HG03039 (cell line): Measurements from ENCODE around the gene GRIK2.
A peak's percentile ranks its signal among the peaks of the same experiment; 100 is the strongest.

Experiments used
- ATAC-seq: cut with Tn5 transposase; IDR thresholded peaks from one replicate; pipeline ENCODE4 v1.9.1; 2021; ENCODE audit warnings: mild to moderate bottlenecking, moderate library complexity; ENCODE audit not compliant: unreplicated experiment

Gene GRIK2

GRCh38 chr6:101770116-101770515, 376.6 kb downstream of the GRIK2 start:
- no peak for ATAC-seq

GRCh38 chr6:101776919-101777350, 383.4 kb downstream of the GRIK2 start:
- ATAC-seq: no peak

- ATAC-seq: no peak
Observed at GRCh38 chr6:101777646-101778045, 384.1 kb downstream of the GRIK2 start.

GRCh38 chr6:101779051-101779844, 385.7 kb downstream of the GRIK2 start:
- no peak for ATAC-seq

GRCh38 chr6:101783287-101783686, 389.8 kb downstream of the GRIK2 start:
- ATAC-seq: no peak

- ATAC-seq: no peak
Observed at GRCh38 chr6:101784094-101784493, 390.6 kb downstream of the GRIK2 start.

- no peak for ATAC-seq
Observed at GRCh38 chr6:101799531-101799930, 406.0 kb downstream of the GRIK2 start.

GRCh38 chr6:101800598-101800997, 407.1 kb downstream of the GRIK2 start:
- ATAC-seq: no peak

- ATAC-seq: no peak
Observed at GRCh38 chr6:101803136-101803535, 409.6 kb downstream of the GRIK2 start.

- ATAC-seq: no peak
Observed at GRCh38 chr6:101806241-101806640, 412.7 kb downstream of the GRIK2 start.

GRCh38 chr6:101811108-101811507, 417.6 kb downstream of the GRIK2 start:
- no peak for ATAC-seq

- no peak for ATAC-seq
Observed at GRCh38 chr6:101816716-101817115, 423.2 kb downstream of the GRIK2 start.

GRCh38 chr6:101818051-101818450, 424.5 kb downstream of the GRIK2 start:
- ATAC-seq: no peak

GRCh38 chr6:101824551-101825345, 431.2 kb downstream of the GRIK2 start:
- no peak for ATAC-seq

GRCh38 chr6:101826269-101826668, 432.8 kb downstream of the GRIK2 start:
- ATAC-seq: no peak

GRCh38 chr6:101826678-101827077, 433.2 kb downstream of the GRIK2 start:
- no peak for ATAC-seq

GRCh38 chr6:101830501-101831031, 437.1 kb downstream of the GRIK2 start:
- ATAC-seq: no peak

- no peak for ATAC-seq
Observed at GRCh38 chr6:101832371-101832770, 438.9 kb downstream of the GRIK2 start.

- no peak for ATAC-seq
Observed at GRCh38 chr6:101840100-101840499, 446.6 kb downstream of the GRIK2 start.

GRCh38 chr6:101845172-101845571, 451.7 kb downstream of the GRIK2 start:
- ATAC-seq: no peak

GRCh38 chr6:101845621-101846020, 452.1 kb downstream of the GRIK2 start:
- peak; percentile 53 for ATAC-seq

- no peak for ATAC-seq
Observed at GRCh38 chr6:101847690-101848089, 454.2 kb downstream of the GRIK2 start.
